ENCODE data around the gene GPR183.

The GPR183 gene

GRCh38 chr13:99346335-99347042, 39.3 kb upstream of the GPR183 start:
- H3K4me3 ChIP-seq (ENCODE audit: control insufficient read depth in 1 of 7, extremely low read depth in 1 of 7, insufficient read depth in 4 of 7, low read depth in 2 of 7, low read length in 6 of 7): no peak overlapping the region
- H3K27ac ChIP-seq (ENCODE audit: insufficient read depth in 1 of 2, low read depth in 1 of 2, low read length in 2 of 2, poor library complexity in 1 of 2, severe bottlenecking in 2 of 2): no peak overlapping the region
- no peak for DNase-seq
- ChIA-PET POLR2A (interaction anchor here (1.0 kb wide), 1 partner anchor 26 kb away, joined by 3 read pairs; no protein-coding TSS in a partner anchor), CTCF (interaction anchor here (1.1 to 2.1 kb wide), 5 partner anchors 16 to 79 kb away, joined by 3 to 6 read pairs (median 3); no protein-coding TSS in a partner anchor)
- H3K27me3 ChIP-seq (replicated peaks in 2 of 5; ENCODE audit: control insufficient read depth in 4 of 5, insufficient read depth in 5 of 5, low read length in 4 of 5): no peaks in the 10 kb centered on the region
- H3K36me3 ChIP-seq (ENCODE audit: control insufficient read depth in 4 of 4, insufficient read depth in 4 of 4, low read length in 3 of 4): peaks cover 27 to 77% (median 54%) of the 10 kb centered on the region in 4 experiments
- H3K9me3 ChIP-seq (ENCODE audit: control extremely low read depth in 1 of 5, control insufficient read depth in 4 of 5, insufficient read depth in 2 of 5, low read depth in 1 of 5, low read length in 4 of 5): no peaks in the 10 kb centered on the region
- no peaks in the 10 kb centered on the region for H3K4me1 ChIP-seq (ENCODE audit: control extremely low read depth in 1 of 4, control insufficient read depth in 4 of 4, insufficient read depth in 4 of 4, low read length in 3 of 4)
- 98% methylated on average over 11 of the region's 11 CpGs for WGBS (ENCODE audit: insufficient coverage)

- DNase-seq: no peak
- Histone ChIP-seq H3K9me3 (ENCODE audit: control extremely low read depth in 1 of 5, control insufficient read depth in 4 of 5, insufficient read depth in 2 of 5, low read depth in 1 of 5, low read length in 4 of 5) (no peaks in the 10 kb centered on the region), H3K27me3 (replicated peaks in 2 of 5; ENCODE audit: control insufficient read depth in 4 of 5, insufficient read depth in 5 of 5, low read length in 4 of 5) (no peaks in the 10 kb centered on the region), H3K36me3 (ENCODE audit: control insufficient read depth in 4 of 4, insufficient read depth in 4 of 4, low read length in 3 of 4) (peaks cover 31 to 85% (median 58%) of the 10 kb centered on the region in 4 experiments), H3K4me3 (ENCODE audit: control insufficient read depth in 1 of 7, extremely low read depth in 1 of 7, insufficient read depth in 4 of 7, low read depth in 2 of 7, low read length in 6 of 7) (no peak overlapping the region), H3K27ac (ENCODE audit: insufficient read depth in 1 of 2, low read depth in 1 of 2, low read length in 2 of 2, poor library complexity in 1 of 2, severe bottlenecking in 2 of 2) (no peak overlapping the region), H3K4me1 (ENCODE audit: control extremely low read depth in 1 of 4, control insufficient read depth in 4 of 4, insufficient read depth in 4 of 4, low read length in 3 of 4) (peaks cover 0 to 1% (median 0%) of the 10 kb centered on the region in 4 experiments)
- WGBS (ENCODE audit: insufficient coverage): 98% methylated on average over 4 of the region's 5 CpGs
- CTCF ChIA-PET: interaction anchor here (0.8 to 2.1 kb wide), 5 partner anchors 9 to 79 kb away, joined by 3 to 6 read pairs (median 3); no protein-coding TSS in a partner anchor
- POLR2A ChIA-PET: no interaction called here
Measured at GRCh38 chr13:99345345-99345744, 38.1 kb upstream of the GPR183 start.

- Histone ChIP-seq H3K4me1 (ENCODE audit: control extremely low read depth in 1 of 4, control insufficient read depth in 4 of 4, insufficient read depth in 4 of 4, low read length in 3 of 4) (peaks cover 0 to 1% (median 0%) of the 10 kb centered on the region in 4 experiments), H3K36me3 (ENCODE audit: control insufficient read depth in 4 of 4, insufficient read depth in 4 of 4, low read length in 3 of 4) (peaks cover 31 to 84% (median 61%) of the 10 kb centered on the region in 4 experiments), H3K27me3 (replicated peaks in 2 of 5; ENCODE audit: control insufficient read depth in 4 of 5, insufficient read depth in 5 of 5, low read length in 4 of 5) (no peaks in the 10 kb centered on the region), H3K9me3 (ENCODE audit: control extremely low read depth in 1 of 5, control insufficient read depth in 4 of 5, insufficient read depth in 2 of 5, low read depth in 1 of 5, low read length in 4 of 5) (no peaks in the 10 kb centered on the region), H3K4me3 (ENCODE audit: control insufficient read depth in 1 of 7, extremely low read depth in 1 of 7, insufficient read depth in 4 of 7, low read depth in 2 of 7, low read length in 6 of 7) (no peak overlapping the region), H3K27ac (ENCODE audit: insufficient read depth in 1 of 2, low read depth in 1 of 2, low read length in 2 of 2, poor library complexity in 1 of 2, severe bottlenecking in 2 of 2) (no peak overlapping the region)
- CTCF ChIA-PET: interaction anchor here (1.1 to 1.6 kb wide), 2 partner anchors 75 to 79 kb away, joined by 4 to 5 read pairs; no protein-coding TSS in a partner anchor
- WGBS (ENCODE audit: insufficient coverage): 96% methylated on average over 6 of the region's 6 CpGs
- POLR2A ChIA-PET: no interaction called here
- no peak for DNase-seq
Measured at GRCh38 chr13:99344610-99345208, 37.5 kb upstream of the GPR183 start.

- no peak for DNase-seq
- Histone ChIP-seq H3K4me3 (ENCODE audit: control insufficient read depth in 1 of 7, extremely low read depth in 1 of 7, insufficient read depth in 4 of 7, low read depth in 2 of 7, low read length in 6 of 7) (no peak overlapping the region), H3K4me1 (ENCODE audit: control extremely low read depth in 1 of 4, control insufficient read depth in 4 of 4, insufficient read depth in 4 of 4, low read length in 3 of 4) (peaks cover 0 to 1% (median 0%) of the 10 kb centered on the region in 4 experiments), H3K9me3 (ENCODE audit: control extremely low read depth in 1 of 5, control insufficient read depth in 4 of 5, insufficient read depth in 2 of 5, low read depth in 1 of 5, low read length in 4 of 5) (no peaks in the 10 kb centered on the region), H3K27me3 (replicated peaks in 2 of 5; ENCODE audit: control insufficient read depth in 4 of 5, insufficient read depth in 5 of 5, low read length in 4 of 5) (no peaks in the 10 kb centered on the region), H3K27ac (ENCODE audit: insufficient read depth in 1 of 2, low read depth in 1 of 2, low read length in 2 of 2, poor library complexity in 1 of 2, severe bottlenecking in 2 of 2) (no peak overlapping the region), H3K36me3 (ENCODE audit: control insufficient read depth in 4 of 4, insufficient read depth in 4 of 4, low read length in 3 of 4) (peaks cover 22 to 68% (median 52%) of the 10 kb centered on the region in 4 experiments)
- 94% methylated on average over 10 of the region's 10 CpGs for WGBS (ENCODE audit: insufficient coverage)
- ChIA-PET POLR2A (no interaction called here), CTCF (interaction anchor here (0.5 to 1.6 kb wide), 6 partner anchors 10 to 73 kb away, joined by 3 to 4 read pairs (median 3); no protein-coding TSS in a partner anchor)
Measured at GRCh38 chr13:99342723-99343315, 35.6 kb upstream of the GPR183 start.

GRCh38 chr13:99341969-99342722, 34.9 kb upstream of the GPR183 start:
- WGBS (ENCODE audit: insufficient coverage): 99% methylated on average over 14 of the region's 16 CpGs
- no peak for DNase-seq
- no peak overlapping the region for H3K4me3 ChIP-seq (ENCODE audit: control insufficient read depth in 1 of 7, extremely low read depth in 1 of 7, insufficient read depth in 4 of 7, low read depth in 2 of 7, low read length in 6 of 7)
- POLR2A ChIA-PET: no interaction called here
- H3K4me1 ChIP-seq (ENCODE audit: control extremely low read depth in 1 of 4, control insufficient read depth in 4 of 4, insufficient read depth in 4 of 4, low read length in 3 of 4): peaks cover 0 to 1% (median 0%) of the 10 kb centered on the region in 4 experiments
- H3K27ac ChIP-seq (ENCODE audit: insufficient read depth in 1 of 2, low read depth in 1 of 2, low read length in 2 of 2, poor library complexity in 1 of 2, severe bottlenecking in 2 of 2): no peak overlapping the region
- H3K36me3 ChIP-seq (ENCODE audit: control insufficient read depth in 4 of 4, insufficient read depth in 4 of 4, low read length in 3 of 4): peaks cover 16 to 65% (median 47%) of the 10 kb centered on the region in 4 experiments
- CTCF ChIA-PET: interaction anchor here (0.6 to 2.1 kb wide), 5 partner anchors 9 to 46 kb away, joined by 3 to 6 read pairs (median 3); no protein-coding TSS in a partner anchor
- H3K9me3 ChIP-seq (ENCODE audit: control extremely low read depth in 1 of 5, control insufficient read depth in 4 of 5, insufficient read depth in 2 of 5, low read depth in 1 of 5, low read length in 4 of 5): no peaks in the 10 kb centered on the region
- no peaks in the 10 kb centered on the region for H3K27me3 ChIP-seq (replicated peaks in 2 of 5; ENCODE audit: control insufficient read depth in 4 of 5, insufficient read depth in 5 of 5, low read length in 4 of 5)

- H3K36me3 ChIP-seq (ENCODE audit: control insufficient read depth in 4 of 4, insufficient read depth in 4 of 4, low read length in 3 of 4): peaks cover 16 to 61% (median 47%) of the 10 kb centered on the region in 4 experiments
- H3K27me3 ChIP-seq (replicated peaks in 2 of 5; ENCODE audit: control insufficient read depth in 4 of 5, insufficient read depth in 5 of 5, low read length in 4 of 5): no peaks in the 10 kb centered on the region
- DNase-seq: no peak
- H3K9me3 ChIP-seq (ENCODE audit: control extremely low read depth in 1 of 5, control insufficient read depth in 4 of 5, insufficient read depth in 2 of 5, low read depth in 1 of 5, low read length in 4 of 5): no peaks in the 10 kb centered on the region
- peaks cover 0 to 1% (median 0%) of the 10 kb centered on the region in 4 experiments for H3K4me1 ChIP-seq (ENCODE audit: control extremely low read depth in 1 of 4, control insufficient read depth in 4 of 4, insufficient read depth in 4 of 4, low read length in 3 of 4)
- no peak overlapping the region for H3K4me3 ChIP-seq (ENCODE audit: control insufficient read depth in 1 of 7, extremely low read depth in 1 of 7, insufficient read depth in 4 of 7, low read depth in 2 of 7, low read length in 6 of 7)
- no peak overlapping the region for H3K27ac ChIP-seq (ENCODE audit: insufficient read depth in 1 of 2, low read depth in 1 of 2, low read length in 2 of 2, poor library complexity in 1 of 2, severe bottlenecking in 2 of 2)
- ChIA-PET POLR2A (no interaction called here), CTCF (interaction anchor here (0.9 to 2.1 kb wide), 2 partner anchors 10 to 12 kb away, joined by 3 to 6 read pairs; no protein-coding TSS in a partner anchor)
Measured at GRCh38 chr13:99340638-99341037, 33.4 kb upstream of the GPR183 start.

Data from common myeloid progenitor, CD34-positive (primary cell).